HEK293 (cell line): ENCODE data around the gene ZNF608.
A peak's percentile ranks its signal among the peaks of the same experiment; 100 is the strongest.

ENCODE experiments used
- IKZF3 ChIP-seq: fragments of 450-650 bp; IDR thresholded peaks from 2 replicates; pipeline ENCODE4 v1.5.0; 2018; ENCODE audit warnings: missing biosample characterization, mild to moderate bottlenecking, missing genetic modification characterization, moderate library complexity
- KLF10 ChIP-seq: fragments of 450-650 bp; IDR thresholded peaks from 2 replicates; pipeline ENCODE4 v1.5.1; 2018; ENCODE audit warnings: missing biosample characterization, mild to moderate bottlenecking, missing genetic modification characterization
- KLF8 ChIP-seq: fragments of 450-650 bp; formaldehyde crosslinking; IDR thresholded peaks from 2 replicates; pipeline ENCODE4 v1.5.1; 2016; ENCODE audit warnings: missing biosample characterization, missing genetic modification characterization
- MZF1 ChIP-seq: fragments of 450-650 bp; formaldehyde crosslinking; IDR thresholded peaks from 2 replicates; pipeline ENCODE4 v1.5.1; 2017; ENCODE audit warnings: missing biosample characterization, missing genetic modification characterization, borderline replicate concordance
- PRDM6 ChIP-seq: fragments of 450-650 bp; formaldehyde crosslinking; IDR thresholded peaks from 2 replicates; pipeline ENCODE4 v1.5.1; 2017; ENCODE audit warnings: missing biosample characterization, missing genetic modification characterization
- REST ChIP-seq: fragments of 450-650 bp; formaldehyde crosslinking; IDR thresholded peaks from 2 replicates; pipeline ENCODE4 v1.5.1; 2016; ENCODE audit warnings: missing biosample characterization, missing genetic modification characterization
- SCRT1 ChIP-seq: fragments of 450-650 bp; formaldehyde crosslinking; IDR thresholded peaks from 2 replicates; pipeline ENCODE4 v1.5.1; 2016; ENCODE audit warnings: missing biosample characterization, missing genetic modification characterization, borderline replicate concordance
- SP7 ChIP-seq: fragments of 450-650 bp; formaldehyde crosslinking; IDR thresholded peaks from 2 replicates; pipeline ENCODE4 v1.5.1; 2016; ENCODE audit warnings: missing biosample characterization, missing genetic modification characterization
- ZBTB21 ChIP-seq: fragments of 450-650 bp; formaldehyde crosslinking; IDR thresholded peaks from 2 replicates; pipeline ENCODE4 v1.5.1; 2017; ENCODE audit warnings: missing biosample characterization, missing genetic modification characterization
- ZBTB48 ChIP-seq: fragments of 450-650 bp; formaldehyde crosslinking; IDR thresholded peaks from 2 replicates; pipeline ENCODE4 v1.5.1; 2016; ENCODE audit warnings: missing biosample characterization, missing genetic modification characterization
- ZEB2 ChIP-seq: fragments of 450-650 bp; formaldehyde crosslinking; IDR thresholded peaks from 2 replicates; pipeline ENCODE4 v1.5.1; 2016; ENCODE audit warnings: missing biosample characterization, missing genetic modification characterization
- ZFHX2 ChIP-seq: fragments of 450-650 bp; formaldehyde crosslinking; conservative IDR thresholded peaks from 2 replicates; pipeline ENCODE4 v1.5.1; 2016; ENCODE audit warnings: missing biosample characterization, missing genetic modification characterization
- ZFP69B ChIP-seq: fragments of 450-650 bp; formaldehyde crosslinking; IDR thresholded peaks from 2 replicates; pipeline ENCODE4 v1.5.1; 2016; ENCODE audit warnings: missing biosample characterization, missing genetic modification characterization
- ZNF112 ChIP-seq: fragments of 450-650 bp; formaldehyde crosslinking; IDR thresholded peaks from 2 replicates; pipeline ENCODE4 v1.5.0; 2017; ENCODE audit warnings: missing biosample characterization, missing genetic modification characterization
- ZNF239 ChIP-seq: fragments of 450-650 bp; formaldehyde crosslinking; IDR thresholded peaks from 2 replicates; pipeline ENCODE4 v1.5.1; 2016; ENCODE audit warnings: missing biosample characterization, missing genetic modification characterization
- ZNF600 ChIP-seq: fragments of 450-650 bp; formaldehyde crosslinking; IDR thresholded peaks from 2 replicates; pipeline ENCODE4 v1.5.1; 2016; ENCODE audit warnings: missing biosample characterization, missing genetic modification characterization
- ZNF629 ChIP-seq: fragments of 450-650 bp; formaldehyde crosslinking; IDR thresholded peaks from 2 replicates; pipeline ENCODE4 v1.5.1; 2017; ENCODE audit warnings: missing biosample characterization, missing genetic modification characterization
- ZSCAN16 ChIP-seq: fragments of 450-650 bp; formaldehyde crosslinking; IDR thresholded peaks from 2 replicates; pipeline ENCODE4 v1.5.1; 2016; ENCODE audit warnings: missing biosample characterization, missing genetic modification characterization
- TF ChIP-seq, protein P1 (sequence below): fragments of 450-650 bp; formaldehyde crosslinking; IDR thresholded peaks from 2 replicates; pipeline ENCODE4 v1.5.1; 2016; ENCODE audit warnings: missing biosample characterization, missing genetic modification characterization
- TF ChIP-seq, protein P2 (sequence below): fragments of 450-650 bp; formaldehyde crosslinking; IDR thresholded peaks from 2 replicates; pipeline ENCODE4 v1.5.1; 2016; ENCODE audit warnings: missing biosample characterization, missing genetic modification characterization
- TF ChIP-seq, protein P3 (sequence below): fragments of 450-650 bp; formaldehyde crosslinking; IDR thresholded peaks from 2 replicates; pipeline ENCODE4 v1.5.1; 2016; ENCODE audit warnings: missing biosample characterization, missing genetic modification characterization
- TF ChIP-seq, protein P4 (sequence below): fragments of 450-650 bp; formaldehyde crosslinking; IDR thresholded peaks from 2 replicates; pipeline ENCODE4 v1.5.1; 2016; ENCODE audit warnings: missing biosample characterization, missing genetic modification characterization

The ZNF608 gene

DNA sequence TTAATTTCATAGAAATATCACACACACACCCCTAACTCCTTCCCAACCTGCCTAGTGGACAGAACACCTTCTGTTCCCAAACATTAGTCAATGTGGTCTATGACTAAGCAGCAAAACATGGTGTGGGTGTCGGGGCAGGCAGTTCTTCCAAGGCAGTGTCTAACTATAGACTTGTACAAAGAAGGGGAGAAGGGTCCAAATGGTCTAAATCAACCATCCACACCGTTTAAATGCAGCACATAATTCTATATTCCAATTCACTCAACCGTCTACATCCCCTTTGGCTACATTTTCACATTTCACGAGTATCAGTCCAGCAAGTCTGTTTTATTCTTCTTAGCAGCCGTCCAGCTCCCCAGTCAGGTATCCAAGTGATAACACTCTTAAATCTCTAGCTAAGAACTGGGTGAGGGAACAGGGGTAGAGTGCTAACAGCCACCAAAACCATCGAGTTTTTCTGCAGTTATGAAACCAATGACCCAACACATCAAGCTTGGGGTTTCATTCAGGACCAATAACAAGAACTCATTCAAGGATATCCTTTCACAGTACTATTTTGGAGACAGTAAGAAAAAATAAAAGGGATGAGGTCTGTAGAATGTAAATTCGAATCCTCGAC is 3.3 kb downstream of the ZNF608 start (continued):
- TF ChIP-seq, protein P1, sequence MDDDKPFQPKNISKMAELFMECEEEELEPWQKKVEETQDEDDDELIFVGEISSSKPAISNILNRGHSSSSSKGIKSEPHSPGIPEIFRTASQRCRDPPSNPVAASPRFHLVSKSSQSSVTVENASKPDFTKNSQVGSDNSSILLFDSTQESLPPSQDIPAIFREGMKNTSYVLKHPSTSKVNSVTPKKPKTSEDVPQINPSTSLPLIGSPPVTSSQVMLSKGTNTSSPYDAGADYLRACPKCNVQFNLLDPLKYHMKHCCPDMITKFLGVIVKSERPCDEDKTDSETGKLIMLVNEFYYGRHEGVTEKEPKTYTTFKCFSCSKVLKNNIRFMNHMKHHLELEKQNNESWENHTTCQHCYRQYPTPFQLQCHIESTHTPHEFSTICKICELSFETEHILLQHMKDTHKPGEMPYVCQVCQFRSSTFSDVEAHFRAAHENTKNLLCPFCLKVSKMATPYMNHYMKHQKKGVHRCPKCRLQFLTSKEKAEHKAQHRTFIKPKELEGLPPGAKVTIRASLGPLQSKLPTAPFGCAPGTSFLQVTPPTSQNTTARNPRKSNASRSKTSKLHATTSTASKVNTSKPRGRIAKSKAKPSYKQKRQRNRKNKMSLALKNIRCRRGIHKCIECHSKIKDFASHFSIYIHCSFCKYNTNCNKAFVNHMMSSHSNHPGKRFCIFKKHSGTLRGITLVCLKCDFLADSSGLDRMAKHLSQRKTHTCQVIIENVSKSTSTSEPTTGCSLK (tag by site-specific recombination), result no peak
- TF ChIP-seq ZNF112 (tag by site-specific recombination) (no peak), SP7 (tag by site-specific recombination) (peak; percentile 18), ZFP69B (tag by site-specific recombination) (no peak), SCRT1 (tag by site-specific recombination) (0 out of 2 replicates have a peak, but pooled peaks have one; percentile 28), IKZF3 (tag by site-specific recombination) (peak; percentile 74; the same call in 1 of the 2 replicates), PRDM6 (tag by site-specific recombination) (0 out of 2 replicates have a peak, but pooled peaks have one; percentile 22), ZSCAN16 (tag by site-specific recombination) (peak; percentile 97), KLF10 (tag by site-specific recombination) (peak; percentile 55), KLF8 (tag by site-specific recombination) (0 out of 2 replicates have a peak, but pooled peaks have one; percentile 28), ZNF239 (no peak), REST (tag by site-specific recombination) (0 out of 2 replicates have a peak, but pooled peaks have one; percentile 22), ZNF600 (tag by site-specific recombination) (peak; percentile 99), ZBTB21 (tag by site-specific recombination) (no peak), ZNF629 (tag by site-specific recombination) (0 out of 2 replicates have a peak, but pooled peaks have one; percentile 3), MZF1 (tag by site-specific recombination) (0 out of 2 replicates have a peak, but pooled peaks have one; percentile 37), ZEB2 (peak; percentile 15), ZBTB48 (tag by site-specific recombination) (peak; percentile 17; the same call in 1 of the 2 replicates), ZFHX2 (tag by site-specific recombination) (peak; percentile 71)
- TF ChIP-seq, protein P2, sequence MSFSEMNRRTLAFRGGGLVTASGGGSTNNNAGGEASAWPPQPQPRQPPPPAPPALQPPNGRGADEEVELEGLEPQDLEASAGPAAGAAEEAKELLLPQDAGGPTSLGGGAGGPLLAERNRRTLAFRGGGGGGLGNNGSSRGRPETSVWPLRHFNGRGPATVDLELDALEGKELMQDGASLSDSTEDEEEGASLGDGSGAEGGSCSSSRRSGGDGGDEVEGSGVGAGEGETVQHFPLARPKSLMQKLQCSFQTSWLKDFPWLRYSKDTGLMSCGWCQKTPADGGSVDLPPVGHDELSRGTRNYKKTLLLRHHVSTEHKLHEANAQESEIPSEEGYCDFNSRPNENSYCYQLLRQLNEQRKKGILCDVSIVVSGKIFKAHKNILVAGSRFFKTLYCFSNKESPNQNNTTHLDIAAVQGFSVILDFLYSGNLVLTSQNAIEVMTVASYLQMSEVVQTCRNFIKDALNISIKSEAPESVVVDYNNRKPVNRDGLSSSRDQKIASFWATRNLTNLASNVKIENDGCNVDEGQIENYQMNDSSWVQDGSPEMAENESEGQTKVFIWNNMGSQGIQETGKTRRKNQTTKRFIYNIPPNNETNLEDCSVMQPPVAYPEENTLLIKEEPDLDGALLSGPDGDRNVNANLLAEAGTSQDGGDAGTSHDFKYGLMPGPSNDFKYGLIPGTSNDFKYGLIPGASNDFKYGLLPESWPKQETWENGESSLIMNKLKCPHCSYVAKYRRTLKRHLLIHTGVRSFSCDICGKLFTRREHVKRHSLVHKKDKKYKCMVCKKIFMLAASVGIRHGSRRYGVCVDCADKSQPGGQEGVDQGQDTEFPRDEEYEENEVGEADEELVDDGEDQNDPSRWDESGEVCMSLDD (tag by site-specific recombination), result no peak
- TF ChIP-seq, protein P3, sequence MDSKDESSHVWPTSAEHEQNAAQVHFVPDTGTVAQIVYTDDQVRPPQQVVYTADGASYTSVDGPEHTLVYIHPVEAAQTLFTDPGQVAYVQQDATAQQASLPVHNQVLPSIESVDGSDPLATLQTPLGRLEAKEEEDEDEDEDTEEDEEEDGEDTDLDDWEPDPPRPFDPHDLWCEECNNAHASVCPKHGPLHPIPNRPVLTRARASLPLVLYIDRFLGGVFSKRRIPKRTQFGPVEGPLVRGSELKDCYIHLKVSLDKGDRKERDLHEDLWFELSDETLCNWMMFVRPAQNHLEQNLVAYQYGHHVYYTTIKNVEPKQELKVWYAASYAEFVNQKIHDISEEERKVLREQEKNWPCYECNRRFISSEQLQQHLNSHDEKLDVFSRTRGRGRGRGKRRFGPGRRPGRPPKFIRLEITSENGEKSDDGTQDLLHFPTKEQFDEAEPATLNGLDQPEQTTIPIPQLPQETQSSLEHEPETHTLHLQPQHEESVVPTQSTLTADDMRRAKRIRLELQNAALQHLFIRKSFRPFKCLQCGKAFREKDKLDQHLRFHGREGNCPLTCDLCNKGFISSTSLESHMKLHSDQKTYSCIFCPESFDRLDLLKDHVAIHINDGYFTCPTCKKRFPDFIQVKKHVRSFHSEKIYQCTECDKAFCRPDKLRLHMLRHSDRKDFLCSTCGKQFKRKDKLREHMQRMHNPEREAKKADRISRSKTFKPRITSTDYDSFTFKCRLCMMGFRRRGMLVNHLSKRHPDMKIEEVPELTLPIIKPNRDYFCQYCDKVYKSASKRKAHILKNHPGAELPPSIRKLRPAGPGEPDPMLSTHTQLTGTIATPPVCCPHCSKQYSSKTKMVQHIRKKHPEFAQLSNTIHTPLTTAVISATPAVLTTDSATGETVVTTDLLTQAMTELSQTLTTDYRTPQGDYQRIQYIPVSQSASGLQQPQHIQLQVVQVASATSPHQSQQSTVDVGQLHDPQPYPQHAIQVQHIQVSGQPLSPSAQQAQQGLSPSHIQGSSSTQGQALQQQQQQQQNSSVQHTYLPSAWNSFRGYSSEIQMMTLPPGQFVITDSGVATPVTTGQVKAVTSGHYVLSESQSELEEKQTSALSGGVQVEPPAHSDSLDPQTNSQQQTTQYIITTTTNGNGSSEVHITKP, result peak; percentile 86
- TF ChIP-seq, protein P4, sequence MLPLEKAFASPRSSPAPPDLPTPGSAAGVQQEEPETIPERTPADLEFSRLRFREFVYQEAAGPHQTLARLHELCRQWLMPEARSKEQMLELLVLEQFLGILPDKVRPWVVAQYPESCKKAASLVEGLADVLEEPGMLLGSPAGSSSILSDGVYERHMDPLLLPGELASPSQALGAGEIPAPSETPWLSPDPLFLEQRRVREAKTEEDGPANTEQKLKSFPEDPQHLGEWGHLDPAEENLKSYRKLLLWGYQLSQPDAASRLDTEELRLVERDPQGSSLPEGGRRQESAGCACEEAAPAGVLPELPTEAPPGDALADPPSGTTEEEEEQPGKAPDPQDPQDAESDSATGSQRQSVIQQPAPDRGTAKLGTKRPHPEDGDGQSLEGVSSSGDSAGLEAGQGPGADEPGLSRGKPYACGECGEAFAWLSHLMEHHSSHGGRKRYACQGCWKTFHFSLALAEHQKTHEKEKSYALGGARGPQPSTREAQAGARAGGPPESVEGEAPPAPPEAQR, result no peak
